Dedifferentiated amniotic fluid mesenchymal stem cell (primary cell): ENCODE measurements around the gene RARA.
A peak's percentile ranks its signal among the peaks of the same experiment; 100 is the strongest.
"Not testable (repeated sequence)": the region's sequence is repeated elsewhere in the genome, so short reads cannot be mapped to it uniquely, and the experiment has no call there.

Experiments
- DNase-seq: peaks from one replicate; pipeline ENCODE4 v3.0.0-alpha.2; 2016; ENCODE audit errors: extremely low spot score

RARA gene

GRCh38 chr17:40374821-40375498, 66.0 kb downstream of the RARA start:
- no peak for DNase-seq

- not testable (repeated sequence) for DNase-seq
Observed at GRCh38 chr17:40375786-40376185, 66.8 kb downstream of the RARA start.

GRCh38 chr17:40376541-40376940, 67.6 kb downstream of the RARA start:
- DNase-seq = not testable (repeated sequence)

GRCh38 chr17:40377832-40378231, 68.9 kb downstream of the RARA start:
- DNase-seq = no peak

GRCh38 chr17:40378966-40379365, 70.0 kb downstream of the RARA start:
- no peak for DNase-seq

- DNase-seq = no peak
Observed at GRCh38 chr17:40382251-40382650, 73.3 kb downstream of the RARA start.

DNA sequence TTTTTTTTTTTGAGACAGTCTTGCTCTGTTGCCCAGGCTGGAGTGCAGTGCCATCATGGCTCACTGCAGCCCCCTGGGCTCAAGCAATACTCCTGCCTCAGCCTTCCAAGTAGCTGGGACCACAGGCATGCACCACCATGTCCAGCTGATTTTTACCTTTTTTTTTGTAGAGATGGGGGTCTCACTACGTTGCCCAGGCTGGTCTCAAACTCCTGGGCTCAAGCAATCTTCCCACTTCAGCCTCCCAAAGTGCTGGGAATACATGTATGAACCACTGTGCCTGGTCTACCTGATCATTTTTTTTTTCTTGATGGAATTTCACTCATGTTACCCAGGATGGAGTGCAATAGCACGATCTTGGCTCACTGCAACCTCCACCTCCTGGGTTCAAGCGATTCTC, 77.6 kb downstream of the RARA start:
- DNase-seq = not testable (repeated sequence)

- peak; percentile 78 for DNase-seq
Observed at GRCh38 chr17:40399185-40399584, 90.2 kb downstream of the RARA start.

GRCh38 chr17:40402668-40403067, 93.7 kb downstream of the RARA start:
- DNase-seq = peak; percentile 3

DNA sequence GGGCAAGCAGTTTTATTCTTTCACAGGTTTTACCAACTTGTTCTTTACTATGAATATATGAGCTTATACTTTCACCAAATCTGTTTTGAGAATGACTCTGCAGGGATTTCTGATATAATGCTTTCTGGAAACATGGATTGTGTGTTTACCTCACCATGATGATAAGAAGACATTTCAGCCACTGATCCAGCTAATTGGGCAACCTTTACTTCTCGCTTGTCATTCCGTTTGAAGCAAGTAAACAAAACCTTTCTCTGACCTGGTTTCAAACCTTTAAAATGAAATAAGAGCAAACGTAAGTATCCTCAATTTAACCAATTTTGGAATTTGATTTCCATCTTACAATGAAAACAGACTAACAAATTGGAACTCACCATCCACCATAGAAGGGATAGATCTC, 95.0 kb downstream of the RARA start:
- no peak for DNase-seq
